ENCODE results near the gene PHF20.

PHF20 gene

GRCh38 chr20:35876033-35876320, 104.2 kb downstream of the PHF20 start:
- H3K9ac ChIP-seq (ENCODE audit: low read depth, low read length, poor library complexity): no peak overlapping the region
- DNase-seq (ENCODE audit: low spot score): no peak
- no peak overlapping the region for H2BK12ac ChIP-seq (ENCODE audit: low read length)
- H3K4me3 ChIP-seq (ENCODE audit: low read length in 2 of 2): no peak overlapping the region
- H3K79me1 ChIP-seq (ENCODE audit: low read depth, low read length): peaks cover 3% of the 10 kb centered on the region
- WGBS, 2 donors (ENCODE audit: extremely low coverage in 2 of 2, insufficient read length in 2 of 2, insufficient replicate concordance in 1 of 2): no CpG with 5 or more reads among the region's 3 CpGs
- H3K4ac ChIP-seq (ENCODE audit: low read length): no peak overlapping the region
- H2BK5ac ChIP-seq (ENCODE audit: low read length): no peak overlapping the region
- no peak overlapping the region for H2BK120ac ChIP-seq (ENCODE audit: low read depth, low read length)
- no peak overlapping the region for H2AK5ac ChIP-seq (ENCODE audit: low read depth, low read length)
- H3K23ac ChIP-seq (ENCODE audit: low read depth, low read length, poor library complexity): no peak overlapping the region
- H3K27me3 ChIP-seq (ENCODE audit: control insufficient read depth in 3 of 3, insufficient read depth in 3 of 3, low read depth in 1 of 3, low read length in 3 of 3): no peaks in the 10 kb centered on the region
- no peak overlapping the region for H2AFZ ChIP-seq (ENCODE audit: low read length)
- no peak overlapping the region for H4K8ac ChIP-seq (ENCODE audit: low read depth, low read length)
- no peak overlapping the region for H2BK15ac ChIP-seq (ENCODE audit: low read length)
- H3K9me3 ChIP-seq (replicated peaks in 1 of 2; ENCODE audit: control insufficient read depth in 2 of 2, insufficient read depth in 1 of 2, low read depth in 1 of 2, low read length in 2 of 2): no peaks in the 10 kb centered on the region
- peaks cover 2 to 3% of the 10 kb centered on the region in 2 donors for H3K4me1 ChIP-seq (ENCODE audit: control insufficient read depth in 2 of 2, insufficient read depth in 1 of 2, low read depth in 1 of 2, low read length in 2 of 2)
- no peak overlapping the region for H3K14ac ChIP-seq (ENCODE audit: low read length)
- H3K27ac ChIP-seq (replicated peaks; ENCODE audit: low read length): no peak overlapping the region
- H3K36me3 ChIP-seq (replicated peaks in 1 of 2; ENCODE audit: control insufficient read depth in 2 of 2, insufficient read depth in 2 of 2, low read length in 2 of 2): peaks cover 3 to 57% of the 10 kb centered on the region in 2 donors
- H3K4me2 ChIP-seq (ENCODE audit: insufficient read depth, low read length, poor library complexity, severe bottlenecking): no peak overlapping the region
- no peak overlapping the region for H4K91ac ChIP-seq (ENCODE audit: low read depth, low read length, poor library complexity)
- H3K18ac ChIP-seq (ENCODE audit: low read length): no peak overlapping the region

GRCh38 chr20:35877611-35878010, 105.8 kb downstream of the PHF20 start:
- Histone ChIP-seq H3K4me2 (ENCODE audit: insufficient read depth, low read length, poor library complexity, severe bottlenecking) (no peak overlapping the region), H2AK5ac (ENCODE audit: low read depth, low read length) (no peak overlapping the region), H2BK120ac (ENCODE audit: low read depth, low read length) (no peak overlapping the region), H3K4me3 (ENCODE audit: low read length in 2 of 2) (no peak overlapping the region), H3K27me3 (ENCODE audit: control insufficient read depth in 3 of 3, insufficient read depth in 3 of 3, low read depth in 1 of 3, low read length in 3 of 3) (no peaks in the 10 kb centered on the region), H3K4ac (ENCODE audit: low read length) (no peak overlapping the region), H3K36me3 (replicated peaks in 1 of 2; ENCODE audit: control insufficient read depth in 2 of 2, insufficient read depth in 2 of 2, low read length in 2 of 2) (peaks cover 1 to 44% of the 10 kb centered on the region in 2 donors), H3K14ac (ENCODE audit: low read length) (no peak overlapping the region), H2BK12ac (ENCODE audit: low read length) (no peak overlapping the region), H3K9ac (ENCODE audit: low read depth, low read length, poor library complexity) (no peak overlapping the region), H2BK5ac (ENCODE audit: low read length) (no peak overlapping the region), H3K79me1 (ENCODE audit: low read depth, low read length) (peaks cover 3% of the 10 kb centered on the region), H3K9me3 (replicated peaks in 1 of 2; ENCODE audit: control insufficient read depth in 2 of 2, insufficient read depth in 1 of 2, low read depth in 1 of 2, low read length in 2 of 2) (no peaks in the 10 kb centered on the region), H4K8ac (ENCODE audit: low read depth, low read length) (no peak overlapping the region), H3K4me1 (ENCODE audit: control insufficient read depth in 2 of 2, insufficient read depth in 1 of 2, low read depth in 1 of 2, low read length in 2 of 2) (peaks cover 2 to 3% of the 10 kb centered on the region in 2 donors), H2BK15ac (ENCODE audit: low read length) (no peak overlapping the region), H3K23ac (ENCODE audit: low read depth, low read length, poor library complexity) (no peak overlapping the region), H3K27ac (replicated peaks; ENCODE audit: low read length) (no peak overlapping the region), H4K91ac (ENCODE audit: low read depth, low read length, poor library complexity) (no peak overlapping the region), H3K18ac (ENCODE audit: low read length) (no peak overlapping the region), H2AFZ (ENCODE audit: low read length) (no peak overlapping the region)
- no CpG with 5 or more reads among the region's 2 CpGs for WGBS, 2 donors (ENCODE audit: extremely low coverage in 2 of 2, insufficient read length in 2 of 2, insufficient replicate concordance in 1 of 2)
- DNase-seq (ENCODE audit: low spot score): no peak

GRCh38 chr20:35878113-35878625, 106.4 kb downstream of the PHF20 start:
- Histone ChIP-seq H3K4me1 (ENCODE audit: control insufficient read depth in 2 of 2, insufficient read depth in 1 of 2, low read depth in 1 of 2, low read length in 2 of 2) (peaks cover 2 to 3% of the 10 kb centered on the region in 2 donors), H3K9me3 (replicated peaks in 1 of 2; ENCODE audit: control insufficient read depth in 2 of 2, insufficient read depth in 1 of 2, low read depth in 1 of 2, low read length in 2 of 2) (no peaks in the 10 kb centered on the region), H2BK120ac (ENCODE audit: low read depth, low read length) (no peak overlapping the region), H3K4ac (ENCODE audit: low read length) (no peak overlapping the region), H4K8ac (ENCODE audit: low read depth, low read length) (no peak overlapping the region), H3K9ac (ENCODE audit: low read depth, low read length, poor library complexity) (no peak overlapping the region), H2BK15ac (ENCODE audit: low read length) (no peak overlapping the region), H3K4me2 (ENCODE audit: insufficient read depth, low read length, poor library complexity, severe bottlenecking) (no peak overlapping the region), H2AK5ac (ENCODE audit: low read depth, low read length) (no peak overlapping the region), H3K4me3 (ENCODE audit: low read length in 2 of 2) (no peak overlapping the region), H3K14ac (ENCODE audit: low read length) (no peak overlapping the region), H3K27me3 (ENCODE audit: control insufficient read depth in 3 of 3, insufficient read depth in 3 of 3, low read depth in 1 of 3, low read length in 3 of 3) (no peaks in the 10 kb centered on the region), H3K36me3 (replicated peaks in 1 of 2; ENCODE audit: control insufficient read depth in 2 of 2, insufficient read depth in 2 of 2, low read length in 2 of 2) (peaks cover 1 to 43% of the 10 kb centered on the region in 2 donors), H2BK5ac (ENCODE audit: low read length) (no peak overlapping the region), H4K91ac (ENCODE audit: low read depth, low read length, poor library complexity) (no peak overlapping the region), H2AFZ (ENCODE audit: low read length) (no peak overlapping the region), H2BK12ac (ENCODE audit: low read length) (no peak overlapping the region), H3K18ac (ENCODE audit: low read length) (no peak overlapping the region), H3K23ac (ENCODE audit: low read depth, low read length, poor library complexity) (no peak overlapping the region), H3K27ac (replicated peaks; ENCODE audit: low read length) (no peak overlapping the region), H3K79me1 (ENCODE audit: low read depth, low read length) (peaks cover 3% of the 10 kb centered on the region)
- WGBS, 2 donors (ENCODE audit: extremely low coverage in 2 of 2, insufficient read length in 2 of 2, insufficient replicate concordance in 1 of 2): no CpG with 5 or more reads among the region's 6 CpGs
- DNase-seq (ENCODE audit: low spot score): no peak

GRCh38 chr20:35881676-35882075, 109.9 kb downstream of the PHF20 start:
- Histone ChIP-seq H3K18ac (ENCODE audit: low read length) (no peak overlapping the region), H3K4ac (ENCODE audit: low read length) (no peak overlapping the region), H3K9ac (ENCODE audit: low read depth, low read length, poor library complexity) (no peak overlapping the region), H2AK5ac (ENCODE audit: low read depth, low read length) (no peak overlapping the region), H3K4me2 (ENCODE audit: insufficient read depth, low read length, poor library complexity, severe bottlenecking) (no peak overlapping the region), H3K36me3 (replicated peaks in 1 of 2; ENCODE audit: control insufficient read depth in 2 of 2, insufficient read depth in 2 of 2, low read length in 2 of 2) (peaks cover 4 to 29% of the 10 kb centered on the region in 2 donors), H3K27ac (replicated peaks; ENCODE audit: low read length) (no peak overlapping the region), H3K23ac (ENCODE audit: low read depth, low read length, poor library complexity) (no peak overlapping the region), H2BK15ac (ENCODE audit: low read length) (no peak overlapping the region), H2AFZ (ENCODE audit: low read length) (no peak overlapping the region), H4K91ac (ENCODE audit: low read depth, low read length, poor library complexity) (no peak overlapping the region), H4K8ac (ENCODE audit: low read depth, low read length) (no peak overlapping the region), H3K4me1 (ENCODE audit: control insufficient read depth in 2 of 2, insufficient read depth in 1 of 2, low read depth in 1 of 2, low read length in 2 of 2) (no peaks in the 10 kb centered on the region), H2BK12ac (ENCODE audit: low read length) (no peak overlapping the region), H2BK5ac (ENCODE audit: low read length) (no peak overlapping the region), H2BK120ac (ENCODE audit: low read depth, low read length) (no peak overlapping the region), H3K27me3 (ENCODE audit: control insufficient read depth in 3 of 3, insufficient read depth in 3 of 3, low read depth in 1 of 3, low read length in 3 of 3) (no peaks in the 10 kb centered on the region), H3K14ac (ENCODE audit: low read length) (no peak overlapping the region), H3K9me3 (replicated peaks in 1 of 2; ENCODE audit: control insufficient read depth in 2 of 2, insufficient read depth in 1 of 2, low read depth in 1 of 2, low read length in 2 of 2) (no peaks in the 10 kb centered on the region), H3K79me1 (ENCODE audit: low read depth, low read length) (peaks cover 3% of the 10 kb centered on the region), H3K4me3 (ENCODE audit: low read length in 2 of 2) (no peak overlapping the region)
- no peak for DNase-seq (ENCODE audit: low spot score)
- no CpG with 5 or more reads among the region's 1 CpG for WGBS, 2 donors (ENCODE audit: extremely low coverage in 2 of 2, insufficient read length in 2 of 2, insufficient replicate concordance in 1 of 2)

Data from neuronal stem cell (in vitro differentiated cells).